GM12864 (cell line): Measurements from ENCODE around the gene PEX5L.

Experiments
- DNase-seq: peaks from one replicate; pipeline ENCODE4 v3.0.0-alpha.2; 2011; ENCODE audit warnings: low read depth
- H3K4me3 ChIP-seq: 2 replicates; pipeline ENCODE4 v1.5.1; 2011; ENCODE audit warnings: mild to moderate bottlenecking, low read depth, low read length, control low read depth
- CTCF ChIP-seq: IDR thresholded peaks from 2 replicates; pipeline ENCODE4 v1.5.1; 2011; ENCODE audit warnings: low read depth, mild to moderate bottlenecking, moderate library complexity, low read length, control low read depth, inconsistent platforms; ENCODE audit errors: missing control alignments

The PEX5L gene

GRCh38 chr3:179942553-179943075, 94.1 kb downstream of the PEX5L start:
- peak overlapping the region; percentile 44 for H3K4me3 ChIP-seq
- no peak for DNase-seq
- TF ChIP-seq CTCF: no peak

GRCh38 chr3:179935710-179936109, 101.0 kb downstream of the PEX5L start:
- no peak for TF ChIP-seq CTCF
- H3K4me3 ChIP-seq: no peak overlapping the region
- no peak for DNase-seq

- DNase-seq: no peak
- no peak overlapping the region for H3K4me3 ChIP-seq
- TF ChIP-seq CTCF: no peak
Measured at GRCh38 chr3:179933914-179934313, 102.8 kb downstream of the PEX5L start.

- DNase-seq: no peak
- H3K4me3 ChIP-seq: no peak overlapping the region
- TF ChIP-seq CTCF: no peak
Measured at GRCh38 chr3:179933080-179933479, 103.7 kb downstream of the PEX5L start.

- H3K4me3 ChIP-seq: no peak overlapping the region
- TF ChIP-seq CTCF: no peak
- no peak for DNase-seq
Measured at GRCh38 chr3:179932674-179933073, 104.1 kb downstream of the PEX5L start.

GRCh38 chr3:179929091-179929529, 107.6 kb downstream of the PEX5L start:
- H3K4me3 ChIP-seq: no peak overlapping the region
- TF ChIP-seq CTCF: peak; percentile 66
- no peak for DNase-seq

GRCh38 chr3:179927191-179927590, 109.5 kb downstream of the PEX5L start:
- DNase-seq: no peak
- no peak for TF ChIP-seq CTCF
- no peak overlapping the region for H3K4me3 ChIP-seq
